Measurements from ENCODE around the gene SLC15A3. TPM values are rescaled to one million over a fixed set of nuclear protein-coding genes. Genes with fewer than 3 reads are reported as not detected.

The SLC15A3 gene
- polyA plus RNA-seq, 1 of the 3 experiments (the other 2 are of a cell fraction) = not detected

- no peaks in the 10 kb centered on the region for H3K9me3 ChIP-seq
- CTCF ChIA-PET = interaction anchor here (0.6 to 1.6 kb wide), 2 partner anchors 68 to 124 kb away, joined by 3 to 5 read pairs; no protein-coding TSS in a partner anchor
Measured at GRCh38 chr11:60955571-60955970, 3.6 kb upstream of the SLC15A3 start.

GRCh38 chr11:60954421-60954820 lies 2.4 kb upstream of the SLC15A3 start:
- WGBS (ENCODE audit: low lambda C conversion rate) = 62% methylated on average over 5 of the region's 5 CpGs
- H3K79me2 ChIP-seq (ENCODE audit: insufficient read depth) = no peaks in the 10 kb centered on the region
- H3K9ac ChIP-seq = no peak overlapping the region
- CTCF ChIA-PET = interaction anchor here (1.0 to 1.6 kb wide), 2 partner anchors 8 to 123 kb away, joined by 4 to 5 read pairs; no protein-coding TSS in a partner anchor
- no peak overlapping the region for H3K4me3 ChIP-seq (ENCODE audit: low read depth in 2 of 2, low read length in 1 of 2)
- no peak for TF ChIP-seq NRF1 (IDR thresholded peaks at IDR 0.05; ENCODE audit: low read depth, low read length)
- no peak for TF ChIP-seq EP300 (IDR thresholded peaks at IDR 0.05; ENCODE audit: borderline replicate concordance in 1 of 2, low read depth in 1 of 2, low read length in 1 of 2)
- TF ChIP-seq RFX5 (IDR thresholded peaks at IDR 0.05; ENCODE audit: low read length) = no peak
- TF ChIP-seq SIN3A (IDR thresholded peaks at IDR 0.05; ENCODE audit: borderline replicate concordance, low read depth, low read length) = no peak
- no peak for TF ChIP-seq MAX (IDR thresholded peaks at IDR 0.05; ENCODE audit: low read depth)
- no peak for TF ChIP-seq ZBTB33 (IDR thresholded peaks at IDR 0.05; ENCODE audit: borderline replicate concordance, low read depth)
- TF ChIP-seq FOXM1 (IDR thresholded peaks at IDR 0.05; ENCODE audit: low read depth) = no peak
- no peak for TF ChIP-seq FOXJ3 (CRISPR knock-in tag; IDR thresholded peaks at IDR 0.05)
- TF ChIP-seq YY1 (IDR thresholded peaks at IDR 0.05; ENCODE audit: low read depth) = no peak
- no peak for TF ChIP-seq REST (IDR thresholded peaks at IDR 0.05; ENCODE audit: low read depth, low read length)
- no peak for TF ChIP-seq RCOR1 (IDR thresholded peaks at IDR 0.05; ENCODE audit: low read length)
- H3K9me2 ChIP-seq = no peaks in the 10 kb centered on the region
- no peak for DNase-seq
- POLR2A ChIA-PET = no interaction called here
- H3K36me3 ChIP-seq (replicated peaks in 1 of 2; ENCODE audit: control insufficient read depth in 1 of 2, insufficient read depth in 2 of 2, low read length in 1 of 2) = no peaks in the 10 kb centered on the region
- H3K4me1 ChIP-seq (ENCODE audit: control insufficient read depth in 1 of 2, insufficient read depth in 2 of 2, low read depth in 1 of 2, low read length in 1 of 2) = no peaks in the 10 kb centered on the region
- H3K27me3 ChIP-seq (ENCODE audit: insufficient read depth) = no peaks in the 10 kb centered on the region; the same call in 1 of the 2 replicates
- H3K4me2 ChIP-seq = no peak overlapping the region
- no peaks in the 10 kb centered on the region for H3K9me3 ChIP-seq
- no peaks in the 10 kb centered on the region for H4K20me1 ChIP-seq (ENCODE audit: insufficient read depth)
- H3K27ac ChIP-seq (ENCODE audit: low read depth in 2 of 2, low read length in 1 of 2) = no peak overlapping the region
- no peak overlapping the region for H2AFZ ChIP-seq (ENCODE audit: low read depth)
- no peaks in the 10 kb centered on the region for H3F3A ChIP-seq (replicated peaks; ENCODE audit: insufficient read depth)

More at GRCh38 chr11:60955571-60955970, 3.6 kb upstream of the SLC15A3 start:
- H3F3A ChIP-seq (replicated peaks; ENCODE audit: insufficient read depth) = no peaks in the 10 kb centered on the region
- H3K36me3 ChIP-seq (replicated peaks in 1 of 2; ENCODE audit: control insufficient read depth in 1 of 2, insufficient read depth in 2 of 2, low read length in 1 of 2) = no peaks in the 10 kb centered on the region
- no peak overlapping the region for H3K4me2 ChIP-seq
- no peak overlapping the region for H3K9ac ChIP-seq
- no peaks in the 10 kb centered on the region for H3K79me2 ChIP-seq (ENCODE audit: insufficient read depth)
- POLR2A ChIA-PET = no interaction called here
- no peak for TF ChIP-seq SIN3A (IDR thresholded peaks at IDR 0.05; ENCODE audit: borderline replicate concordance, low read depth, low read length)
- TF ChIP-seq TCF12 (IDR thresholded peaks at IDR 0.05) = no peak
- TF ChIP-seq ELF1 (IDR thresholded peaks at IDR 0.05) = no peak
- no peak for TF ChIP-seq FOXJ3 (CRISPR knock-in tag; IDR thresholded peaks at IDR 0.05)
- H4K20me1 ChIP-seq (ENCODE audit: insufficient read depth) = no peaks in the 10 kb centered on the region
- DNase-seq = no peak
- H2AFZ ChIP-seq (ENCODE audit: low read depth) = no peak overlapping the region
- no peaks in the 10 kb centered on the region for H3K9me2 ChIP-seq
- WGBS (ENCODE audit: low lambda C conversion rate) = 62% methylated on average over 5 of the region's 5 CpGs
- H3K4me1 ChIP-seq (ENCODE audit: control insufficient read depth in 1 of 2, insufficient read depth in 2 of 2, low read depth in 1 of 2, low read length in 1 of 2) = no peaks in the 10 kb centered on the region
- H3K27ac ChIP-seq (ENCODE audit: low read depth in 2 of 2, low read length in 1 of 2) = no peak overlapping the region
- H3K4me3 ChIP-seq (ENCODE audit: low read depth in 2 of 2, low read length in 1 of 2) = no peak overlapping the region
- no peaks in the 10 kb centered on the region; the same call in 1 of the 2 replicates for H3K27me3 ChIP-seq (ENCODE audit: insufficient read depth)

All from SK-N-SH (cell line).